Colonic mucosa (tissue), 4 donors: ENCODE measurements around the gene RASL11A. TPM values are rescaled to one million over a fixed set of nuclear protein-coding genes. Genes with fewer than 3 reads are reported as not detected.

Source experiments
- DNase-seq: peaks from one replicate; pipeline ENCODE4 v3.0.0-alpha.2; 2020
- H3K27ac ChIP-seq: fragments of 200-600 bp; one replicate; pipeline ENCODE4 v1.8.0; 2021
- H3K27me3 ChIP-seq: fragments of 200-600 bp; one replicate; pipeline ENCODE4 v1.8.0; 2021
- H3K36me3 ChIP-seq: fragments of 200-600 bp; one replicate; pipeline ENCODE4 v1.8.0; 2021
- H3K4me1 ChIP-seq: fragments of 200-600 bp; one replicate; pipeline ENCODE4 v1.8.0; 2021; ENCODE audit warnings: mild to moderate bottlenecking
- H3K4me3 ChIP-seq: fragments of 200-600 bp; one replicate; pipeline ENCODE4 v1.8.0; 2021
- H3K9ac ChIP-seq, 2 donors: one replicate each; pipeline ENCODE4 v1.7.0; 2013; ENCODE audit warnings: control low read depth in 2 of 2, low read depth in 2 of 2, low read length in 2 of 2
- H3K9me3 ChIP-seq: fragments of 200-600 bp; one replicate; pipeline ENCODE4 v1.8.0; 2021
- CTCF ChIP-seq: fragments of 200-600 bp; IDR thresholded peaks from one replicate; pipeline ENCODE4 v1.8.0; 2022; ENCODE audit warnings: antibody characterized with exemption, mild to moderate bottlenecking
- intact Hi-C: fragments of 100-400 bp; cut with DNase I; formaldehyde crosslinking; loops from one replicate; pipeline ENCODE4 v1.14.1; 2022
- total RNA-seq, 2 donors: library from RNA; stranded (reverse); fragmentation: NEBNext Ultra II Directional in 1 of 2; extraction: Animal tissue kit (Norgen Biotek cat#: 25700) in 1 of 2; gene quantifications; one replicate each; pipeline ENCODE4 v1.2.1, GENCODE V29; 2021
- donor health status: healthy.
- donor health status: DM: no; HTN: no; CAD: no.
- donor health status: DM: no; HTN: no; CAD: no.

The RASL11A gene
- total RNA-seq, 2 donors from 2014 or later = 44.8 to 124 TPM

- DNase-seq = no peak
- no peak for TF ChIP-seq CTCF
- Histone ChIP-seq H3K27me3 (no peaks in the 10 kb centered on the region), H3K27ac (no peak overlapping the region), H3K4me3 (no peak overlapping the region), H3K9me3 (no peaks in the 10 kb centered on the region), H3K9ac (no peak overlapping the region), H3K4me1 (no peaks in the 10 kb centered on the region), H3K36me3 (no peaks in the 10 kb centered on the region)
- intact Hi-C loops = no loop called here
Measured at GRCh38 chr13:27236478-27236877, 34.2 kb upstream of the RASL11A start.

- no peak for TF ChIP-seq CTCF
- Histone ChIP-seq H3K27ac (no peak overlapping the region), H3K9me3 (no peaks in the 10 kb centered on the region), H3K27me3 (no peaks in the 10 kb centered on the region), H3K4me3 (no peak overlapping the region), H3K9ac (no peak overlapping the region), H3K4me1 (no peaks in the 10 kb centered on the region), H3K36me3 (no peaks in the 10 kb centered on the region)
- DNase-seq = no peak
- intact Hi-C loops = no loop called here
Measured at GRCh38 chr13:27242702-27243101, 27.9 kb upstream of the RASL11A start.

- no peaks in the 10 kb centered on the region for H3K36me3 ChIP-seq
- no peaks in the 10 kb centered on the region for H3K27me3 ChIP-seq
- DNase-seq = no peak
- intact Hi-C loops = no loop called here
- H3K9me3 ChIP-seq = no peaks in the 10 kb centered on the region
- no peak overlapping the region for H3K4me3 ChIP-seq
- TF ChIP-seq CTCF = no peak
- H3K9ac ChIP-seq = no peak overlapping the region
- H3K4me1 ChIP-seq = no peaks in the 10 kb centered on the region
- no peak overlapping the region for H3K27ac ChIP-seq
Measured at GRCh38 chr13:27245610-27246009, 25.0 kb upstream of the RASL11A start.

- no peak for TF ChIP-seq CTCF
- H3K27ac ChIP-seq = peak overlapping the region; percentile 85
- H3K4me3 ChIP-seq = peak overlapping the region; percentile 85
- peak overlapping the region; percentile 96 to 97 for H3K9ac ChIP-seq
- peaks cover 5% of the 10 kb centered on the region for H3K4me1 ChIP-seq
- DNase-seq = no peak
- peaks cover 8% of the 10 kb centered on the region for H3K36me3 ChIP-seq
- intact Hi-C loops = loop anchor here (5.0 kb wide), 1 partner anchor 78 kb away; the partner anchor contains the start of gene USP12
- H3K27me3 ChIP-seq = no peaks in the 10 kb centered on the region
- no peaks in the 10 kb centered on the region for H3K9me3 ChIP-seq
Measured at GRCh38 chr13:27250833-27251165, 19.8 kb upstream of the RASL11A start.

- no peak for TF ChIP-seq CTCF
- peaks cover 9% of the 10 kb centered on the region for H3K36me3 ChIP-seq
- peak within 1 kb of the TSS; percentile 85 for H3K4me3 ChIP-seq
- H3K4me1 ChIP-seq = peaks cover 5% of the 10 kb centered on the region
- H3K9ac ChIP-seq = peak within 1 kb of the TSS; percentile 96 to 97
- DNase-seq = peak; percentile 96
- no peaks in the 10 kb centered on the region for H3K9me3 ChIP-seq
- peak within 1 kb of the TSS; percentile 85 for H3K27ac ChIP-seq
- no peaks in the 10 kb centered on the region for H3K27me3 ChIP-seq
- intact Hi-C loops = loop anchor here (5.0 kb wide), 1 partner anchor 79 kb away; the partner anchor contains the start of gene USP12
Measured at GRCh38 chr13:27251166-27252091, 19.2 kb upstream of the RASL11A start, which contains the start of gene RPL21. Gene RPL21, plus strand, starts transcription at chr13:27251558. Its CDS starts 2,219 bp downstream, at chr13:27253777.
